Measurements from ENCODE around the gene PRORP. TPM values are rescaled to one million over a fixed set of nuclear protein-coding genes. Genes with fewer than 3 reads are reported as not detected.

PRORP gene
- total RNA-seq, 4 donors from 2014 or later, result 22.6 to 40.5 (median 28.9) TPM

- peak overlapping the region; percentile 65 to 82 (median 74) for H3K4me3 ChIP-seq
- peak overlapping the region; percentile 95 to 98 (median 96) for H3K27ac ChIP-seq
- peaks cover 5 to 58% (median 9%) of the 10 kb centered on the region in 3 donors for H3K4me1 ChIP-seq
- DNase-seq, result no peak
- intact Hi-C loops (cut with DNase I), result no loop called here
- peak in 1 of 4 donors; percentile 19 for TF ChIP-seq POLR2A (IDR thresholded peaks at IDR 0.05)
- TF ChIP-seq CTCF (IDR thresholded peaks at IDR 0.05), result no peak
- no peaks in the 10 kb centered on the region for H3K9me3 ChIP-seq
- peaks cover 0 to 13% (median 0%) of the 10 kb centered on the region in 3 donors for H3K36me3 ChIP-seq
- H3K27me3 ChIP-seq, result no peaks in the 10 kb centered on the region
- WGBS, 2 donors, result 0 to 7% methylated on average over 15 to 20 of the region's 23 CpGs
Measured at GRCh38 chr14:35122696-35123387, 490 bp downstream of the PRORP start.

- Histone ChIP-seq H3K27ac (peak overlapping the region; percentile 95 to 98 (median 96)), H3K36me3 (peaks cover 0 to 18% (median 0%) of the 10 kb centered on the region in 3 donors), H3K27me3 (no peaks in the 10 kb centered on the region), H3K4me1 (peaks cover 5 to 55% (median 9%) of the 10 kb centered on the region in 3 donors), H3K9me3 (no peaks in the 10 kb centered on the region), H3K4me3 (peak overlapping the region; percentile 65 to 82 (median 74))
- no peak for TF ChIP-seq CTCF (IDR thresholded peaks at IDR 0.05)
- TF ChIP-seq POLR2A (IDR thresholded peaks at IDR 0.05), result no peak
- intact Hi-C loops (cut with DNase I), result no loop called here
- 29 to 32% methylated on average over 3 of the region's 3 CpGs for WGBS, 2 donors
- no peak for DNase-seq
Measured at GRCh38 chr14:35123388-35123703, 994 bp downstream of the PRORP start.

GRCh38 chr14:35124127-35124526 lies 1.8 kb downstream of the PRORP start:
- intact Hi-C loops (cut with DNase I), result no loop called here
- no peak for DNase-seq
- no peaks in the 10 kb centered on the region for H3K27me3 ChIP-seq
- 68 to 89% methylated on average over 1 of the region's 1 CpG for WGBS, 2 donors
- H3K4me1 ChIP-seq, result peaks cover 5 to 47% (median 9%) of the 10 kb centered on the region in 3 donors
- H3K4me3 ChIP-seq, result no peak overlapping the region
- TF ChIP-seq POLR2A (IDR thresholded peaks at IDR 0.05) (no peak), CTCF (IDR thresholded peaks at IDR 0.05) (no peak)
- H3K36me3 ChIP-seq, result peaks cover 0 to 23% (median 0%) of the 10 kb centered on the region in 3 donors
- no peak overlapping the region for H3K27ac ChIP-seq
- no peaks in the 10 kb centered on the region for H3K9me3 ChIP-seq

- DNase-seq, result no peak
- H3K27ac ChIP-seq, result no peak overlapping the region
- no peak overlapping the region for H3K4me3 ChIP-seq
- no peak for TF ChIP-seq CTCF (IDR thresholded peaks at IDR 0.05)
- no peak for TF ChIP-seq POLR2A (IDR thresholded peaks at IDR 0.05)
- peaks cover 0 to 93% (median 2%) of the 10 kb centered on the region in 3 donors for H3K36me3 ChIP-seq
- WGBS, 2 donors, result 0 to 60% methylated on average over 1 to 3 of the region's 6 CpGs
- peaks cover 0 to 4% (median 0%) of the 10 kb centered on the region in 3 donors for H3K4me1 ChIP-seq
- H3K27me3 ChIP-seq, result no peaks in the 10 kb centered on the region
- no peaks in the 10 kb centered on the region for H3K9me3 ChIP-seq
- intact Hi-C loops (cut with DNase I), result no loop called here
Measured at GRCh38 chr14:35133542-35134328, 11.4 kb downstream of the PRORP start.

All from esophagus squamous epithelium (tissue), 5 donors.